Spleen (tissue), 11 donors: ENCODE data around the gene OR2T11. TPM values are rescaled to one million over a fixed set of nuclear protein-coding genes. Genes with fewer than 3 reads are reported as not detected.
"Not testable (repeated sequence)": the region's sequence is repeated elsewhere in the genome, so short reads cannot be mapped to it uniquely, and the experiment has no call there.

Source experiments
- DNase-seq: peaks from one replicate; pipeline ENCODE4 v3.0.0-alpha.2; 2020
- H3K27ac ChIP-seq, 8 donors: fragments of 200-600 bp; sonication (generic) in 7 of 8; 1 replicate in 4 of 8; 2 replicates in 4 of 8; pipeline versions ENCODE4 v1.5.0 to v1.8.0; 2016 to 2021; ENCODE audit warnings: inconsistent platforms in 4 of 8, mild to moderate bottlenecking in 4 of 8, moderate library complexity in 1 of 8
- H3K27me3 ChIP-seq, 7 donors: fragments of 200-600 bp; sonication (generic) in 6 of 7; replicated peaks in 1 of 7; 1 replicate in 4 of 7; 2 replicates in 3 of 7; pipeline versions ENCODE4 v1.5.0 to v1.8.0; 2016 to 2021; ENCODE audit warnings: inconsistent platforms in 3 of 7, mild to moderate bottlenecking in 1 of 7
- H3K36me3 ChIP-seq, 6 donors: fragments of 200-600 bp; sonication (generic) in 5 of 6; 1 replicate in 4 of 6; 2 replicates in 2 of 6; pipeline versions ENCODE4 v1.5.0 to v1.8.0; 2016 to 2021; ENCODE audit warnings: inconsistent platforms in 2 of 6
- H3K4me1 ChIP-seq, 6 donors: fragments of 200-600 bp; sonication (generic) in 5 of 6; 1 replicate in 3 of 6; 2 replicates in 3 of 6; pipeline versions ENCODE4 v1.5.0 to v1.8.0; 2016 to 2021; ENCODE audit warnings: inconsistent platforms in 3 of 6
- H3K4me3 ChIP-seq, 8 donors: fragments of 200-600 bp; sonication (generic) in 7 of 8; 1 replicate in 4 of 8; 2 replicates in 4 of 8; pipeline versions ENCODE4 v1.5.0 to v1.8.0; 2016 to 2021; ENCODE audit warnings: inconsistent platforms in 4 of 8, mild to moderate bottlenecking in 4 of 8, moderate library complexity in 2 of 8
- H3K9me3 ChIP-seq, 8 donors: fragments of 200-600 bp; sonication (generic) in 7 of 8; 1 replicate in 4 of 8; 2 replicates in 4 of 8; pipeline versions ENCODE4 v1.5.0 to v1.8.0; 2016 to 2021; ENCODE audit warnings: inconsistent platforms in 4 of 8
- CTCF ChIP-seq, 11 experiments: fragments of 200-600 bp in 7 of 11; fragments of 450-650 bp in 4 of 11; sonication (generic) in 4 of 11; IDR thresholded peaks in 8 of 11; conservative IDR thresholded peaks in 3 of 11; 1 replicate in 7 of 11; 2 replicates in 4 of 11; pipeline versions ENCODE4 v1.4.0 to v1.8.0; 2016 to 2021; ENCODE audit warnings: antibody characterized with exemption in 11 of 11, inconsistent platforms in 4 of 11, mild to moderate bottlenecking in 1 of 11
- POLR2A ChIP-seq, 3 donors: fragments of 450-650 bp; IDR thresholded peaks; one replicate each; pipeline ENCODE4 v1.5.1; 2017; ENCODE audit warnings: antibody characterized with exemption in 3 of 3, mild to moderate bottlenecking in 1 of 3
- POLR2AphosphoS5 ChIP-seq, 3 donors: sonication (generic); formaldehyde crosslinking; IDR thresholded peaks; one replicate each; pipeline ENCODE4 v1.5.1; 2017; ENCODE audit warnings: antibody characterized with exemption in 3 of 3
- WGBS, 5 donors: extraction: QIAGEN DNeasy Blood & Tissue Kit in 3 of 5; methylation state at CpG; one replicate each; pipeline versions ENCODE4 v1.1.5 to v1.1.7; 2013 to 2018; 5-methylcytosine and 5-hydroxymethylcytosine counted together
- intact Hi-C: fragments of 100-400 bp; cut with DNase I; formaldehyde crosslinking; loops from one replicate; pipeline ENCODE4 v1.15.0; 2023; ENCODE audit warnings: low total_unique reads
- polyA plus RNA-seq, 3 donors: library from polyadenylated mRNA; stranded (reverse); fragments of 200-250 nt; gene quantifications; one replicate each; pipeline ENCODE4 v1.2.1, GENCODE V29; 2013
- total RNA-seq, 7 donors: library from RNA; depleted of rRNA in 3 of 7; stranded (reverse); fragments of >200 nt in 3 of 7; fragmentation: NEBNext Ultra II Directional in 4 of 7; extraction: Animal tissue kit (Norgen Biotek cat#: 25700) in 4 of 7; gene quantifications; one replicate each; pipeline versions ENCODE4 v1.1.0 to v1.2.1, GENCODE V29; 2016 to 2021
- donor health status: healthy with polysubstance abuse.
- donor health status: DM: no; HTN: no; CAD: no; lungs with moderate emphysema.
- donor health status: DM: no; HTN: no; CAD: no.
- donor health status: Bipolar disorder and iron deficiency.
- donor health status: healthy.
- donor health status: DM: no; HTN: no; CAD: no.
- donor health status: DM: yes; HTN: yes; CAD: no.

Gene OR2T11
- total and polyA plus RNA-seq, 10 donors: 0.02 to 3.6 (median 0.75) TPM; not detected in 2

GRCh38 chr1:248590055-248590454, 44.8 kb downstream of the OR2T11 start:
- intact Hi-C loops: no loop called here
- WGBS, 5 donors: 90 to 95% (median 91%) methylated on average over 17 of the region's 17 CpGs
- no peaks in the 10 kb centered on the region for H3K9me3 ChIP-seq
- no peak for TF ChIP-seq POLR2A (IDR thresholded peaks at IDR 0.05)
- no peak for TF ChIP-seq POLR2AphosphoS5 (IDR thresholded peaks at IDR 0.05)
- no peak for TF ChIP-seq CTCF (IDR thresholded peaks at IDR 0.05 in 8 of 11, conservative IDR thresholded peaks at IDR 0.05 in 3 of 11)
- H3K4me3 ChIP-seq: no peak overlapping the region
- H3K27me3 ChIP-seq: no peaks in the 10 kb centered on the region
- no peak overlapping the region for H3K27ac ChIP-seq
- no peaks in the 10 kb centered on the region for H3K36me3 ChIP-seq
- H3K4me1 ChIP-seq: no peaks in the 10 kb centered on the region
- DNase-seq: no peak

GRCh38 chr1:248589334-248589733, 45.6 kb downstream of the OR2T11 start:
- 78 to 94% (median 85%) methylated on average over 3 of the region's 3 CpGs for WGBS, 5 donors
- TF ChIP-seq CTCF (IDR thresholded peaks at IDR 0.05 in 8 of 11, conservative IDR thresholded peaks at IDR 0.05 in 3 of 11) (no peak), POLR2AphosphoS5 (IDR thresholded peaks at IDR 0.05) (no peak), POLR2A (IDR thresholded peaks at IDR 0.05) (no peak)
- intact Hi-C loops: no loop called here

DNA sequence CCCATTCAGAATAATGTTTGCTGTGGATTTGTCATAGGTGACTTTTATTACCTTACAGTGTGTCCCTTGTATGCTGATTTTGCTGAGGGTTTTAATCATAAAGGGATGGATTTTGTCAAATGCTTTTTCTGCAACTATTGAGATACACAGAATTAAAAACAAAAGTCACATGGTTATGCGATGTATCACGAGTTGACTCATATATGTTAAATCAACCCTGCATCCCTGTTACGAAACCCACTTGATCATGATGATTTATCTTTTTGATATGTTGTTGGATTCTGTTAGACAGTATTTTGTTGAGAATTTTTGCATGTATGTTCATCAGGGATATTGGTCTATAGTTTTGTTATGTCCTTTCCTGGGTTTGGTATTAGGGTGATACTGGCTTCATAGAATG, 49.6 kb downstream of the OR2T11 start:
- intact Hi-C loops: no loop called here
- H3K4me1 ChIP-seq: no peaks in the 10 kb centered on the region
- H3K9me3 ChIP-seq: no peaks in the 10 kb centered on the region
- WGBS, 5 donors: 82 to 90% (median 86%) methylated on average over 3 of the region's 3 CpGs
- no peak overlapping the region for H3K27ac ChIP-seq
- no peaks in the 10 kb centered on the region for H3K27me3 ChIP-seq
- no peaks in the 10 kb centered on the region for H3K36me3 ChIP-seq
- DNase-seq: no peak
- no peak for TF ChIP-seq POLR2A (IDR thresholded peaks at IDR 0.05)
- TF ChIP-seq POLR2AphosphoS5 (IDR thresholded peaks at IDR 0.05): no peak
- no peak for TF ChIP-seq CTCF (IDR thresholded peaks at IDR 0.05 in 8 of 11, conservative IDR thresholded peaks at IDR 0.05 in 3 of 11)
- H3K4me3 ChIP-seq: no peak overlapping the region

More at GRCh38 chr1:248589334-248589733, 45.6 kb downstream of the OR2T11 start:
- DNase-seq: no peak
- Histone ChIP-seq H3K27ac (no peak overlapping the region), H3K36me3 (no peaks in the 10 kb centered on the region), H3K4me1 (no peaks in the 10 kb centered on the region), H3K4me3 (no peak overlapping the region), H3K9me3 (no peaks in the 10 kb centered on the region), H3K27me3 (no peaks in the 10 kb centered on the region)

- intact Hi-C loops: no loop called here
These were observed 58.5 kb downstream of the OR2T11 start for GRCh38 chr1:248576260-248576980.

GRCh38 chr1:248574657-248575056, 60.2 kb downstream of the OR2T11 start, which contains the start of gene OR2T34:
Gene OR2T34, minus strand, starts transcription at chr1:248574757. Its CDS starts 0 bp downstream, at chr1:248574757.
- WGBS, 5 donors: 83 to 94% (median 89%) methylated on average over 3 of the region's 3 CpGs
- intact Hi-C loops, H3K27me3 ChIP-seq, H3K27ac ChIP-seq, DNase-seq, H3K9me3 ChIP-seq, H3K4me3 ChIP-seq, H3K36me3 ChIP-seq, H3K4me1 ChIP-seq: not testable (repeated sequence)

More at GRCh38 chr1:248576260-248576980, 58.5 kb downstream of the OR2T11 start:
- Histone ChIP-seq H3K4me1 (no peaks in the 10 kb centered on the region), H3K4me3 (no peak overlapping the region), H3K36me3 (no peaks in the 10 kb centered on the region), H3K9me3 (peaks cover 0 to 7% (median 0%) of the 10 kb centered on the region in 8 donors), H3K27ac (no peak overlapping the region), H3K27me3 (no peaks in the 10 kb centered on the region)
- no peak for TF ChIP-seq POLR2AphosphoS5 (IDR thresholded peaks at IDR 0.05)
- TF ChIP-seq POLR2A (IDR thresholded peaks at IDR 0.05): no peak
- TF ChIP-seq CTCF (IDR thresholded peaks at IDR 0.05 in 8 of 11, conservative IDR thresholded peaks at IDR 0.05 in 3 of 11): no peak
- 69 to 87% (median 73%) methylated on average over 9 of the region's 9 CpGs for WGBS, 5 donors
- DNase-seq: no peak

GRCh38 chr1:248573856-248574255, 61.0 kb downstream of the OR2T11 start:
- H3K27ac ChIP-seq, H3K9me3 ChIP-seq, intact Hi-C loops, H3K36me3 ChIP-seq, H3K4me3 ChIP-seq, H3K27me3 ChIP-seq, H3K4me1 ChIP-seq, DNase-seq: not testable (repeated sequence)
- WGBS, 5 donors: 86 to 100% (median 88%) methylated on average over 2 to 6 of the region's 8 CpGs
